Urinary bladder (tissue), 4 donors: Measurements from ENCODE around the gene DYRK2. TPM values are rescaled to one million over a fixed set of nuclear protein-coding genes. Genes with fewer than 3 reads are reported as not detected.
"Not testable (repeated sequence)": the region's sequence is repeated elsewhere in the genome, so short reads cannot be mapped to it uniquely, and the experiment has no call there.

Experiments used
- DNase-seq: peaks from one replicate; pipeline ENCODE4 v3.0.0-alpha.2; 2015; ENCODE audit errors: extremely low spot score
- H3K27ac ChIP-seq: one replicate; pipeline ENCODE4 v1.5.1; 2013; ENCODE audit warnings: low read depth, mild to moderate bottlenecking, moderate library complexity
- H3K36me3 ChIP-seq: one replicate; pipeline ENCODE4 v1.6.1; 2013; ENCODE audit warnings: mild to moderate bottlenecking, moderate library complexity; ENCODE audit not compliant: insufficient read depth
- H3K4me1 ChIP-seq: one replicate; pipeline ENCODE4 v1.6.1; 2013; ENCODE audit warnings: mild to moderate bottlenecking, moderate library complexity; ENCODE audit not compliant: insufficient read depth
- H3K4me3 ChIP-seq: one replicate; pipeline ENCODE4 v1.5.1; 2013; ENCODE audit warnings: low read depth, low read length
- WGBS: extraction: QIAGEN DNeasy Blood & Tissue Kit; methylation state at CpG from one replicate; pipeline ENCODE4 v1.1.7; 2013; 5-methylcytosine and 5-hydroxymethylcytosine counted together
- polyA plus RNA-seq: library from polyadenylated mRNA; stranded (reverse); fragments of 200-250 nt; gene quantifications from one replicate; pipeline ENCODE4 v1.2.3, GENCODE V29; 2013
- total RNA-seq: library from RNA; depleted of rRNA; stranded (reverse); fragments of >200 nt; gene quantifications from one replicate; pipeline ENCODE4 v1.2.3, GENCODE V29; 2014
- donor health status: healthy with polysubstance abuse.
- donor health status: healthy.

Gene DYRK2
- total and polyA plus RNA-seq, 2 donors, result 12.0 to 40.9 TPM

- no peaks in the 10 kb centered on the region for H3K4me1 ChIP-seq
Observed at GRCh38 chr12:67667276-67668073, 18.9 kb downstream of the DYRK2 start.

DNA sequence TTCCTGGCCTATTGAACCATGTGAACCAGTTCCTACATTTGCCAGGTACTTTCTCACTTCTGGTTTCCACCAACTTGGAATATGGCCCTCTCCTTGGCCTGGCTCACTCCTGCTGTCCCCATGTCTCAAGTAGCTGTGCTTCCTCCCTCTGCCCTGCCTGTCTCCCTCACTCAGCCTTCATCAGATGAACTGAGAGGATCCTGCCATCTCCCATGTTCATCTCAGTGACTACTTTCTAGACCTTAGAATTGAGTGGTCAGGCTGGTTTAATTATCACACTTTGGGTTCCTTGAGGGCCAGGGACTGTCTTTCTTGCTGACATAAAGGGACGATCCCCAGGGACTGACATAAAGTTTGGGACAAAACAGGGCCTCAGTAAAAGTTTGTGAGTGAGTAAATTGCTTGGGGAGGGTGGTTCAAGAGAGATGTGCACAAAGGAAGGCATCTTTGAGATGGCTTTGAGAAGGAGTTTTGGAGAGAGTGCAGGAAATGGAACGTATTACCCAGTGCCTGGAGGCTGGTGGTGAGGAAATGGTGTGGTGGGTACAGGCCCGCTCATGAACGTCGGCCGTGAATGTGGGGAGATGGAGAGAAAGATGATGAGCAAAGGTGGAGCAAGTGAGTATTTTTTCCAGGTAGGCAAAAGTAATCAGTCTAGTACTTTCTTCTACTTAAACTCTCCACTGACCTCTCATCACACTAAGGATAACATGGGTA lies 20.8 kb downstream of the DYRK2 start:
- Histone ChIP-seq H3K27ac (no peak overlapping the region), H3K4me3 (no peak overlapping the region), H3K36me3 (no peaks in the 10 kb centered on the region), H3K4me1 (no peaks in the 10 kb centered on the region)
- WGBS, result 95% methylated on average over 6 of the region's 6 CpGs
- DNase-seq, result no peak

More at GRCh38 chr12:67667276-67668073, 18.9 kb downstream of the DYRK2 start:
- H3K36me3 ChIP-seq, result no peaks in the 10 kb centered on the region
- H3K27ac ChIP-seq, result no peak overlapping the region
- 50% methylated on average over 8 of the region's 8 CpGs for WGBS
- no peak for DNase-seq
- H3K4me3 ChIP-seq, result no peak overlapping the region

DNA sequence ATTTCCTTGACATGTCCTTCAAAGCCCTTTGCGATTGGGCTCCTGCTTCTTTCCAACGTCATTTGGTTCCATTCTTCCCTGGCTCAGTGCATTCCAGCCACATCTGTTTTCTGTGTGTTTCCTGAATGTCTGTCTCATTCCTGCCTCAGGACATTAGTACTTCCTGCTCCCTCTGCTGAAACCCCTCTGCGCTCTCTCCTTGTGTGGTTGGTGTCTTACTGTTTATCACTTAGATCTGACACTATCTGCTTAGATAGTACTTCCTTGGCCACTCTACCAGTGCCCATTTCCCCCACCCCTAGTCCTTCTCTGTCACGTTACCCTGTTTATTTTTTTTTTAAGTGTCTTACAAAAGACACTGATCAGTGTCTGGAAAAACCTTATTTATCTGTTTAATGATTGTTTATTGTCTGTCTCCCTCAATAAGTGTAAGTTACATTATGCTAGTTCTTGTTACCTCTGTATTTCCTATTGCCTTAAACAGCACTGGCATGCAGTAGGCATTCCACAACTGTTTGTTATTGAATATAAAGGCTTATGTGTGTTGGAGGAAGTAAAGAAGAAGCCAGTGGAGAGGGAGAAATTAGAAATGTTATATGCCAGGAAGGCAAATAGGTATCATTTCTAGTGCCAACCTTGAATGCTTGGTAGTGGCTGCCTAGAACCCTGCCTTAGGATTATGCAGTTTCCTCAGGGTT lies 21.5 kb downstream of the DYRK2 start:
- no peak for DNase-seq
- Histone ChIP-seq H3K36me3 (no peaks in the 10 kb centered on the region), H3K27ac (no peak overlapping the region), H3K4me1 (no peaks in the 10 kb centered on the region), H3K4me3 (no peak overlapping the region)
- 85% methylated on average over 4 of the region's 4 CpGs for WGBS

DNA sequence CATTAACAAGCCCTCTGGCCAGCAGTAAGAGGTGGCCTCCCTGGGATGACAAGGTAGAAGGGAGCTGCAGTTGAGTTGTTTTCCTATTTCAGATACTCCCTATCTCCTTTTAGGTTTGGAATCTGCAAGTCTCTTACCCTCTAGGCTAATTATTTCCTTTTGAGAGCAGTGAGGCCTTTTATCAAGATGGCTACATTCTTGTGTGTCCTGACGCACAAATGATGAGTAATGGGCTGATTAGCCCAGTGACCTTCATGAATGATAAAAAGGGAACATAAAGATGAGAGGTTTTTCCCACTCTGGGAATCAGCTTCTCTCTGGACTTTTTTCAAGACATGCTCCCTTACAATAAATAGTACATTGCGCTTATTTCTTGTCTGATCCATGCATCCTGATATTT lies 22.9 kb downstream of the DYRK2 start:
- WGBS, result 69% methylated on average over 2 of the region's 2 CpGs
- H3K36me3 ChIP-seq, result no peaks in the 10 kb centered on the region
- no peak for DNase-seq

DNA sequence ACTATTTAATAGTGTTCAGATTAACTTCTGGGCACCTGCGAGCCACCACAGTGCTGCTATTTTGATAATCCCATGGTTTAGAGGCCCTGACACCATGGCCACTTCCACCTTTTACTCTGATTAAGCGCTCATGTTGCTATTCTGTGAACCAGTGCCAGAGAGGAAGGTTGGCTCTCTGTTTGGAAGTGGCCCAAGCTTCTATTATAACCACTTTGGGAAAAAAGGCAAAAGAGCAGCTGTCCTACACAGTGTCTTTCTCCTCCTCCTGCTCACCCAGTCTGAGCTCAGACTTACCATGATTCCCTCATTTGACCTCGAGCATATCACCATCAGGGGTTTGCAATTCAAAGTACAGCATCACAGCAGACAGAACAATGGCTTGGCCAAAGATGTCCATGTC lies 23.3 kb downstream of the DYRK2 start:
- H3K27ac ChIP-seq, result no peak overlapping the region
- H3K36me3 ChIP-seq, result no peaks in the 10 kb centered on the region
- no peak overlapping the region for H3K4me3 ChIP-seq
- no peak for DNase-seq
- WGBS, result 88% methylated on average over 3 of the region's 3 CpGs
- H3K4me1 ChIP-seq, result no peaks in the 10 kb centered on the region

More for the DNA sequence above, 22.9 kb downstream of the DYRK2 start:
- H3K27ac ChIP-seq, result no peak overlapping the region
- no peak overlapping the region for H3K4me3 ChIP-seq
- H3K4me1 ChIP-seq, result no peaks in the 10 kb centered on the region

GRCh38 chr12:67672507-67672906 lies 24.0 kb downstream of the DYRK2 start:
- not testable (repeated sequence) for H3K36me3 ChIP-seq, H3K4me3 ChIP-seq, DNase-seq, H3K27ac ChIP-seq, H3K4me1 ChIP-seq
- 96% methylated on average over 2 of the region's 2 CpGs for WGBS

DNA sequence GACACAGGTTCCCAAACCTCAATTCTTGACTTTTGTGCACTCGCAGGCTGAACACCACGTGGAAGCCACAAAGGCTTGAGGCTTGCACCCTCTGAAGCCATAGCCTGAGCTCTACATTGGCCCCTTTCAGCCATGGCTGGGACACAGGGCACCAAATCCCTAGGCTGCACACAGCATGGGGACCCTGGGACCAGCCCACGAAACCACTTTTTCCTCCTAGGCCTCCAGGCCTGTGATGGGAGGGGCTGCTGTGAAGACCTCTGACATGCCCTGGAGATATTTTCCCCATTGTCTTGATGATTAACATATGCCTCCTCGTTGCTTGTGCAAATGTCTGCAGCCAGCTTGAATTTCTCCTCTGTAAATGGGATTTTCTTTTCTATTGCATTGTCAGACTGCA lies 25.0 kb downstream of the DYRK2 start:
- H3K27ac ChIP-seq, H3K36me3 ChIP-seq, DNase-seq, H3K4me1 ChIP-seq, H3K4me3 ChIP-seq: not testable (repeated sequence)
- WGBS, result 94% methylated on average over 4 of the region's 4 CpGs

DNA sequence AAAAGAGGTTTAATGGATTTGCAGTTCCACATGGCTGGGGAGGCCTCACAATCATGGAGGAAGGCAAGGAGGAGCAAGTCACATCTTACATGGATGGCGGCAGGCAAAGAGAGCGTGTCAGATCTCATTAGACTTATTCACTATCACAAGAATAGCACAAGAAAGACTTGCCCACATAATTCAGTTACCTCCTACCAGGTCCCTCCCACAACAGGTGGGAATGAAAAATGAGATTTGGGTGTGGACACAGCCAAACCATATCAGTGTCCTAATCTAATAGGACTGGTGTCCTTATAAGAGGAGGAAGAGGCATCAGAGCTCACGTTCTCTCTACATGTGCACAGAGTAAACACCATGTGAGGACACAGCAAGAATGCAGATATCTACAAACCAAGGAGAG lies 25.9 kb downstream of the DYRK2 start:
- 96% methylated on average over 3 of the region's 3 CpGs for WGBS
- Histone ChIP-seq H3K36me3 (no peaks in the 10 kb centered on the region), H3K4me3 (no peak overlapping the region), H3K27ac (no peak overlapping the region), H3K4me1 (no peaks in the 10 kb centered on the region)
- no peak for DNase-seq

DNA sequence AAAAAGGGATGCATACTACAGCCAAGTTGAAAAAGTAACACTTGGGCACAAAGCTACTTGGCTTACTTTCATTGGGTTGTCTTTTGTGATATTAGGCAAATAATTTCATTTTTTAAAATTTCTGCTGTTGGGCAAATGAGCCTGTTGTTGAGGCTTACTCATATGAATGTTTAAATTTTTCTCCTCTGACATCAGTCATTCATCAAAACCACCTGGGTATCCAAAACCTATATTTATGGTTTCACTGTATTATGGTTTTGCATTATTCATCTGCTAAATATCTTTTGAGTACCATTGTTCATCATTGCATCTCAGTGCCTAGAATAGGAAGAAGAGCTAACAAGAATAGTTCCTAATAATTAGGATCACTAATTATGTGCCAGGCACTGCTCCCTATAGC lies 28.1 kb downstream of the DYRK2 start:
- H3K4me3 ChIP-seq, result no peak overlapping the region
- no peak for DNase-seq
- H3K36me3 ChIP-seq, result no peaks in the 10 kb centered on the region
- no peaks in the 10 kb centered on the region for H3K4me1 ChIP-seq
- H3K27ac ChIP-seq, result no peak overlapping the region

DNA sequence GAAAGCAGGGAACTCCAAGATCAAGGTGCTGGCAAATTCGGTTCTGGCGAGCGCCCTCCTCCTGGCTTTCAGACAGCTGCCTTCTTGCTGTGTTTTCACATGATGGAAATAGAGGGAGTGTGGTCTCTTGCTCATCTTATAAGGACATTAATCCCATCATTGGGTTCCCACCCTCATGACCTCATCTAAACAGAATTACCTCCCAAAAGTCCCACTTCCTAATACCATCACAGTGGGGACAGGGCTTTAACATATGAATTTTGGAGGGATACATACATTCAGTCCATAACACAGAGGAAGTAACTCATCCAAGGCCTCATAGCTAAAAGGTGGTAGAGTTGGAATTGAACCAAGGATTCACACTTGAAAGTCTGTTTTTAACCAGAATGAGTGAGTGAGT lies 28.6 kb downstream of the DYRK2 start:
- H3K27ac ChIP-seq, result no peak overlapping the region
- DNase-seq, result no peak
- no peaks in the 10 kb centered on the region for H3K36me3 ChIP-seq
- 93% methylated on average over 3 of the region's 3 CpGs for WGBS
- H3K4me3 ChIP-seq, result no peak overlapping the region
- no peaks in the 10 kb centered on the region for H3K4me1 ChIP-seq

GRCh38 chr12:67681105-67681778 lies 32.7 kb downstream of the DYRK2 start:
- DNase-seq, result no peak
- H3K36me3 ChIP-seq, result no peaks in the 10 kb centered on the region

GRCh38 chr12:67681941-67682620 lies 33.5 kb downstream of the DYRK2 start:
- Histone ChIP-seq H3K4me1 (no peaks in the 10 kb centered on the region), H3K4me3 (no peak overlapping the region), H3K27ac (no peak overlapping the region), H3K36me3 (no peaks in the 10 kb centered on the region)
- WGBS, result 91% methylated on average over 1 of the region's 1 CpG
- no peak for DNase-seq

More at GRCh38 chr12:67681105-67681778, 32.7 kb downstream of the DYRK2 start:
- Histone ChIP-seq H3K4me1 (no peaks in the 10 kb centered on the region), H3K27ac (no peak overlapping the region), H3K4me3 (no peak overlapping the region)
- WGBS, result 43% methylated on average over 4 of the region's 4 CpGs

- 33% methylated on average over 1 of the region's 1 CpG for WGBS
- Histone ChIP-seq H3K4me1 (no peaks in the 10 kb centered on the region), H3K4me3 (no peak overlapping the region), H3K27ac (no peak overlapping the region), H3K36me3 (no peaks in the 10 kb centered on the region)
- DNase-seq, result no peak
Observed at GRCh38 chr12:67689385-67689784, 40.8 kb downstream of the DYRK2 start.
